ENCODE results near the gene RND2. TPM values are rescaled to one million over a fixed set of nuclear protein-coding genes. Genes with fewer than 3 reads are reported as not detected.

The RND2 gene
- total and polyA plus RNA-seq, 4 experiments from 2014 or later = 0.13 to 0.29 (median 0.27) TPM

DNA sequence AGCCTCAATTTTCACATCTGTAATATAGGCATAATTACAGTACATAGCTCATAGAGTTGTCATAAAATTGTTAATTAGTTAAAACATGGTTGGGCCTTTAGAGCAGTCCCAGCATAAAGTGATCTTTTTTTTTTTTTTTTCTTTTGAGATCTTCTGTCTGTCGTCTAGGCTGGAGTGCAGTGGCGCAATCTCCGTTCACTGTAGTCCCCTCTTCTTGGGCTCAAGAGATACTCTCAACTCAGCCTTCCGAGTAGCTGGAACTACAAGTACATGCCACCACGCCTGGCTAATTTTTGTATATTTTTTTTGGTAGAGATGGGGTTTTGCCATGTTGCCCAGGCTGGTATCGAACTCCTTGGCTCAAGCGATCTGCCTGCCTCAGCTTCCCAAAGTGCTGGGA lies 31.0 kb downstream of the RND2 start:
- H3K4me3 Mint-ChIP-seq = no peak overlapping the region
- Histone ChIP-seq H3K9me3 (ENCODE audit: control insufficient read depth in 1 of 2, low read length in 2 of 2) (no peaks in the 10 kb centered on the region), H3K4me1 (ENCODE audit: insufficient read depth, low read length) (no peaks in the 10 kb centered on the region), H3K36me3 (ENCODE audit: insufficient read depth, low read length) (no peaks in the 10 kb centered on the region), H3K27ac (ENCODE audit: low read depth, low read length) (no peak overlapping the region), H3K27me3 (ENCODE audit: insufficient read depth, low read length) (no peaks in the 10 kb centered on the region), H3K4me3 (ENCODE audit: low read length in 2 of 2) (no peak overlapping the region)
- H3K27ac Mint-ChIP-seq = no peak overlapping the region
- ChIA-PET CTCF (ENCODE audit: partially characterized antibody) (interaction anchor here (0.6 kb wide), 1 partner anchor 1805 kb away, joined by 3 read pairs; no protein-coding TSS in a partner anchor), POLR2A (ENCODE audit: partially characterized antibody) (no interaction called here)
- no peaks in the 10 kb centered on the region for H3K27me3 Mint-ChIP-seq
- intact Hi-C loops (cut with micrococcal nuclease) = no loop called here
- no peaks in the 10 kb centered on the region for H3K4me1 Mint-ChIP-seq
- H3K36me3 Mint-ChIP-seq = no peaks in the 10 kb centered on the region
- DNase-seq = no peak
- no peaks in the 10 kb centered on the region for H3K9me3 Mint-ChIP-seq

DNA sequence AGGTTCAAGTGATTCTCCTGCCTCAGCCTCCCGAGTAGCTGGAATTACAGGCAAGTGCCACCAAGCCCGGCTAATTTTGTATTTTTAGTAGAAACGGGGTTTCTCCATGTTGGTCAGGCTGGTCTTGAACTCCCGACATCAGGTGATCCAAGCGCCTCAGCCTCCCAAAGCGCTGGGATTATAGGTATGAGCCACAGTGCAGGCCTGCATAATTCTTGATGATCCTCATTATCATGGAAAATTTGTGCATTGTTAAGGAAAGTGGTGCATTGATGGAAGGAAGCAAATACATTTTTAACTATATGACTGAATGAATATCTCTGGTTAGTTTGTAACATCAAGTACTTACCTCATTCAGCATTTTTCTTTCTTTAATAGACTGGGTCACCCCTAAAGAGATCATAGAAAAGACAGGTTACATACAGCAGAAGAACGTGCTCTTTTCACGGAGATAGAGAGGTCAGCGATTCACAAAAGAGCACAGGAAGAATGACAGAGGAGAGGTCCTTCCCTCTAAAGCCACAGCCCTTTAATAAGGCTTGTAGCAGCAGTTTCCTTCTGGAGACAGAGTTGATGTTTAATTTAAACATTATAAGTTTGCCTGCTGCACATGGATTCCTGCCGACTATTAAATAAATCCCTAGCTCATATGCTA lies 38.1 kb downstream of the RND2 start:
- H3K4me1 ChIP-seq (ENCODE audit: insufficient read depth, low read length) = no peaks in the 10 kb centered on the region
- H3K27ac Mint-ChIP-seq = peak overlapping the region in 1 of 7 donors; percentile 57
- H3K4me1 Mint-ChIP-seq = no peaks in the 10 kb centered on the region
- H3K27me3 ChIP-seq (ENCODE audit: insufficient read depth, low read length) = no peaks in the 10 kb centered on the region
- ChIA-PET CTCF (ENCODE audit: partially characterized antibody) (interaction anchor here (1.2 kb wide), 1 partner anchor 39 kb away, joined by 3 read pairs; no protein-coding TSS in a partner anchor), POLR2A (ENCODE audit: partially characterized antibody) (no interaction called here)
- H3K4me3 Mint-ChIP-seq = no peak overlapping the region
- no peak overlapping the region for H3K4me3 ChIP-seq (ENCODE audit: low read length in 2 of 2)
- no peaks in the 10 kb centered on the region for H3K27me3 Mint-ChIP-seq
- H3K27ac ChIP-seq (ENCODE audit: low read depth, low read length) = no peak overlapping the region
- H3K36me3 Mint-ChIP-seq = no peaks in the 10 kb centered on the region
- no peak for DNase-seq
- no peaks in the 10 kb centered on the region for H3K9me3 Mint-ChIP-seq
- intact Hi-C loops (cut with micrococcal nuclease) = no loop called here
- no peaks in the 10 kb centered on the region for H3K36me3 ChIP-seq (ENCODE audit: insufficient read depth, low read length)
- H3K9me3 ChIP-seq (ENCODE audit: control insufficient read depth in 1 of 2, low read length in 2 of 2) = no peaks in the 10 kb centered on the region

DNA sequence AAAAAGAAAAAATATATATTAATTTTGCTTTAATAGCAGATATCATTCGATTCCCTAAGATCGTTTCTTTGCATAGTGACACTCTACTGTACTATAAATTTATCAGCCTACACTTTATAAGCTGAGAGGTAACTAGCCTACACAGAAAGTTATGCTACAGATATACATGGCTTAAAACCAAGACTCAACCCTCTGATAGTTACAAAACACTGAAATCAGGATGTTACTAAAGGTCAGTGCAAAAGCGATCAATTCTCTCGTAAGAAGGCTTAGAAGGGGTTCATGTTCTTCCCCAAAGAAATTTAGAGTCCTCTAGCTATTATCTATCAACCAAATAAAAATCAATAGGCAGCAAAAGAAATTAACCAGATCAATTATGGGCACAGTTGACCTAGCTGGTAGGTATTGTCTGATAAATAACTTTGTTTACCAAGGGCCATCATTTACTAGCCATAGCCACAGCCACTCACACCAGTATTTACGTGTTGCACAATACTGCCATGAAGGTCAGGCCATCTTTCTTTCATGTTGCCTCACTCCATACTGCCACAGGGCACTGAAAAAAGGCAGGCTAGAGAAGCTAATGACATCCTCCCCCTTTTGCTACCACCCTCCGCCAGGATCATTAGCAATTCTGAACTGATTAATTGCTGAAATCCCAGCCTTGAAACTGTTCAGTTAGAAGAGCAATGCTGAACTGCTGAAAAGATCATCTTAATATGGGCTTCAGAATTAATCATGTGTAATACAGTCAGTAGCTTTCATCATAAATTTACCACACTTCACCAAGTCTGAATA lies 43.7 kb downstream of the RND2 start:
- H3K36me3 ChIP-seq (ENCODE audit: insufficient read depth, low read length) = no peaks in the 10 kb centered on the region
- H3K27ac ChIP-seq (ENCODE audit: low read depth, low read length) = no peak overlapping the region
- Mint-ChIP-seq H3K36me3 (no peaks in the 10 kb centered on the region), H3K4me3 (no peak overlapping the region), H3K27ac (no peak overlapping the region), H3K4me1 (no peaks in the 10 kb centered on the region), H3K9me3 (no peaks in the 10 kb centered on the region), H3K27me3 (no peaks in the 10 kb centered on the region)
- intact Hi-C loops (cut with micrococcal nuclease) = no loop called here
- H3K9me3 ChIP-seq (ENCODE audit: control insufficient read depth in 1 of 2, low read length in 2 of 2) = no peaks in the 10 kb centered on the region
- DNase-seq = no peak
- ChIA-PET CTCF (ENCODE audit: partially characterized antibody) (interaction anchor here (0.5 kb wide), 1 partner anchor 242 kb away, joined by 3 read pairs; no protein-coding TSS in a partner anchor), POLR2A (ENCODE audit: partially characterized antibody) (no interaction called here)
- H3K4me3 ChIP-seq (ENCODE audit: low read length in 2 of 2) = no peak overlapping the region
- H3K27me3 ChIP-seq (ENCODE audit: insufficient read depth, low read length) = no peaks in the 10 kb centered on the region
- H3K4me1 ChIP-seq (ENCODE audit: insufficient read depth, low read length) = no peaks in the 10 kb centered on the region

DNA sequence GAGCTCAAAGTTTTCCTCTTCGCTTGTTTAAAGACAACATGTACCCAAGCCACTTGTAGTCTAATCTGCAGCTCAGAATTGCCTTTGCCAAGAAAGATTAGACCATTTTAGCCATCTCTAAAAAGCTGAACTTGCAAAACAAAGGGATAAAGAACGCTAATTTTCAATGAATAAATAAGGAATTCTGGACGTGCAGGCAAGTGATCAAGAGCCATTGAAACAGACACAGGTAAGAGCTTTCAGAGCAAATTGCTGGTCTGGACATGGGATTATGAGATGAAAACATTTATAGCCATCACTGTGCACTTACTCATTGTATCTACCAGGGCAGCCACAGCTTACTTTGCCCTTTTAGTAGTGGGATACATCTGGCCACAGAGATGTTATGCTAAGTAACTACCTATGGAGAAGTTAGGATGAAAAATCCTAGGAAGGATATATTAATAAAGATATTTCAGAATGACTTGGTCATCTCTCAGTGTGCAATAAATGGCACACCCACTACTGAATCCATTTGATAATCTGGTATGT lies 44.4 kb downstream of the RND2 start:
- no peaks in the 10 kb centered on the region for H3K4me1 Mint-ChIP-seq
- no peaks in the 10 kb centered on the region for H3K27me3 ChIP-seq (ENCODE audit: insufficient read depth, low read length)
- H3K9me3 Mint-ChIP-seq = no peaks in the 10 kb centered on the region
- H3K4me3 ChIP-seq (ENCODE audit: low read length in 2 of 2) = no peak overlapping the region
- no peak overlapping the region for H3K27ac Mint-ChIP-seq
- H3K27ac ChIP-seq (ENCODE audit: low read depth, low read length) = no peak overlapping the region
- no peaks in the 10 kb centered on the region for H3K27me3 Mint-ChIP-seq
- ChIA-PET POLR2A (ENCODE audit: partially characterized antibody) (no interaction called here), CTCF (ENCODE audit: partially characterized antibody) (interaction anchor here (0.5 kb wide), 1 partner anchor 241 kb away, joined by 3 read pairs; no protein-coding TSS in a partner anchor)
- no peak for DNase-seq
- H3K9me3 ChIP-seq (ENCODE audit: control insufficient read depth in 1 of 2, low read length in 2 of 2) = no peaks in the 10 kb centered on the region
- intact Hi-C loops (cut with micrococcal nuclease) = no loop called here
- no peaks in the 10 kb centered on the region for H3K36me3 ChIP-seq (ENCODE audit: insufficient read depth, low read length)
- H3K4me3 Mint-ChIP-seq = no peak overlapping the region
- no peaks in the 10 kb centered on the region for H3K4me1 ChIP-seq (ENCODE audit: insufficient read depth, low read length)
- H3K36me3 Mint-ChIP-seq = no peaks in the 10 kb centered on the region

DNA sequence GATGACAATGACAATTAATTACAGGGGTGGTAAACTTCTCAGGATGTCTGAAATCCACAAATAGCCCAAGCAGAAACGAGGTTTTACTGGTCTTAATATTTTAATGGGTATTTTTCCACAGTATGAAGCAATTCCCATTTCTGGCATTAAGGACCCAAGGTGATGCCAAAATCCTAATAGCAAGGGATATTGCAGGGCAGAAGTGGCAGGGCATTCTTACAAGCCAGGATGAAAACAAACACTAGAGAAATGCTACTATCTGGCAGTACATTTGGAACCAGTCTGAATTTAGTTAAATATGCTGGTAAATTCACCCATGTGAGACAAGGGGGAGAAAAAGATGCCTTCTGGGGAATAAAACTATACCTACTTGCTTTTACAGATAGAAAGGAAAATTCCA lies 45.2 kb downstream of the RND2 start:
- Histone ChIP-seq H3K4me1 (ENCODE audit: insufficient read depth, low read length) (no peaks in the 10 kb centered on the region), H3K27me3 (ENCODE audit: insufficient read depth, low read length) (no peaks in the 10 kb centered on the region), H3K36me3 (ENCODE audit: insufficient read depth, low read length) (no peaks in the 10 kb centered on the region), H3K27ac (ENCODE audit: low read depth, low read length) (no peak overlapping the region), H3K9me3 (ENCODE audit: control insufficient read depth in 1 of 2, low read length in 2 of 2) (no peaks in the 10 kb centered on the region), H3K4me3 (ENCODE audit: low read length in 2 of 2) (no peak overlapping the region)
- DNase-seq = no peak
- intact Hi-C loops (cut with micrococcal nuclease) = no loop called here
- H3K4me1 Mint-ChIP-seq = no peaks in the 10 kb centered on the region
- no peaks in the 10 kb centered on the region for H3K27me3 Mint-ChIP-seq
- no peaks in the 10 kb centered on the region for H3K36me3 Mint-ChIP-seq
- POLR2A ChIA-PET (ENCODE audit: partially characterized antibody) = no interaction called here
- no peak overlapping the region for H3K4me3 Mint-ChIP-seq
- H3K27ac Mint-ChIP-seq = no peak overlapping the region
- CTCF ChIA-PET (ENCODE audit: partially characterized antibody) = no interaction called here
- H3K9me3 Mint-ChIP-seq = no peaks in the 10 kb centered on the region

DNA sequence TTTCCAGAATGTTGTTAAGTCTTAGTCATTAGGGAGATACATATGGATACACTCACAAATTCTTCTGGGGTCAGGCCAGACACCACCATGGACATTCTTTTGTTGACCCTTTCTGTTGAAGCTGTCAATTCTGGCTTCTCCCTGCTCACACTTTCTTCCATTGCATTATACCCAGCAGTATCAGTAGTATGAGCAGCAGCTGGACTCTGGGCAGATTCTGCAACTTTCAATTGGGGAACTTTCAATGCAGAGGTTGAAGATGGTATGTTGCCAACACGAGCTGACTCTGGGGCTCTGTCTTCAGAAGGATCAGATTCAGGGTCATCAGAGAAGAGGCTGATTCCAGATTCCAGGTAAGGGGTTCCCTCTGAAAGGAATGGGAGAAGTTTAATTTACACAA lies 45.8 kb downstream of the RND2 start:
- Histone ChIP-seq H3K4me1 (ENCODE audit: insufficient read depth, low read length) (no peaks in the 10 kb centered on the region), H3K4me3 (ENCODE audit: low read length in 2 of 2) (no peak overlapping the region), H3K27me3 (ENCODE audit: insufficient read depth, low read length) (no peaks in the 10 kb centered on the region), H3K36me3 (ENCODE audit: insufficient read depth, low read length) (no peaks in the 10 kb centered on the region), H3K9me3 (ENCODE audit: control insufficient read depth in 1 of 2, low read length in 2 of 2) (no peaks in the 10 kb centered on the region), H3K27ac (ENCODE audit: low read depth, low read length) (no peak overlapping the region)
- Mint-ChIP-seq H3K4me3 (no peak overlapping the region), H3K36me3 (no peaks in the 10 kb centered on the region), H3K9me3 (no peaks in the 10 kb centered on the region), H3K27me3 (no peaks in the 10 kb centered on the region), H3K4me1 (no peaks in the 10 kb centered on the region), H3K27ac (no peak overlapping the region)
- CTCF ChIA-PET (ENCODE audit: partially characterized antibody) = no interaction called here
- POLR2A ChIA-PET (ENCODE audit: partially characterized antibody) = no interaction called here
- no peak for DNase-seq
- intact Hi-C loops (cut with micrococcal nuclease) = no loop called here

DNA sequence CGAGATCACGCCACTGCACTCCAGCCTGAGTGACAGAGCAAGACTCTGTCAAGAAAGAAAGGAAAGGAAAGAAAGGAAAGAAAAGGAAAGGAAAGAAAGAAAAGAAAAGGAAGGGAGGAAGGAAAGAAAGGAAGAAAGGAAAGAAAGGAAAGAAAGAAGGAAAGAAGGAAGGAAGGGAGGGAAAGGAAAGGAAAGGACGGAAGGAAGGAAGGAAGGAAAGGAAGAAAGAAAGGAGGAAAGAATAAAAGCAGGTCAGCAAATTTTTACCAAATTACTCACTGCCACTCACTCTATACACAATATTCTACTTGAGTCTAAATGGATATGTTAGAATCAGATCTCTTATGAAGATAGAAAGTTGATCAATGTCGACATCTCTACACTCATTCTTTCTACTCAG lies 49.8 kb downstream of the RND2 start:
- no peak for DNase-seq
- Mint-ChIP-seq H3K4me1 (no peaks in the 10 kb centered on the region), H3K36me3 (no peaks in the 10 kb centered on the region), H3K27ac (no peak overlapping the region), H3K27me3 (no peaks in the 10 kb centered on the region), H3K9me3 (no peaks in the 10 kb centered on the region), H3K4me3 (no peak overlapping the region)
- H3K27ac ChIP-seq (ENCODE audit: low read depth, low read length) = no peak overlapping the region
- CTCF ChIA-PET (ENCODE audit: partially characterized antibody) = no interaction called here
- H3K36me3 ChIP-seq (ENCODE audit: insufficient read depth, low read length) = no peaks in the 10 kb centered on the region
- no peaks in the 10 kb centered on the region for H3K9me3 ChIP-seq (ENCODE audit: control insufficient read depth in 1 of 2, low read length in 2 of 2)
- no peak overlapping the region for H3K4me3 ChIP-seq (ENCODE audit: low read length in 2 of 2)
- no peaks in the 10 kb centered on the region for H3K4me1 ChIP-seq (ENCODE audit: insufficient read depth, low read length)
- intact Hi-C loops (cut with micrococcal nuclease) = no loop called here
- POLR2A ChIA-PET (ENCODE audit: partially characterized antibody) = no interaction called here
- no peaks in the 10 kb centered on the region for H3K27me3 ChIP-seq (ENCODE audit: insufficient read depth, low read length)
